Measurements from ENCODE around the gene KRTAP5-11.
"Not testable (repeated sequence)": the region's sequence is repeated elsewhere in the genome, so short reads cannot be mapped to it uniquely, and the experiment has no call there.

GRCh38 chr11:71630071-71630470 lies 47.4 kb upstream of the KRTAP5-11 start:
- not testable (repeated sequence) for TF ChIP-seq CTCF (conservative IDR thresholded peaks at IDR 0.05); ZFX (IDR thresholded peaks at IDR 0.05)
